Left renal pelvis (tissue), 4 donors: Measurements from ENCODE around the gene KRTAP5-1. TPM values are rescaled to one million over a fixed set of nuclear protein-coding genes. Genes with fewer than 3 reads are reported as not detected.
"Not testable (repeated sequence)": the region's sequence is repeated elsewhere in the genome, so short reads cannot be mapped to it uniquely, and the experiment has no call there.

ENCODE experiments used
- DNase-seq, 4 donors: peaks; one replicate each; pipeline ENCODE4 v3.0.0-alpha.2; 2013; ENCODE audit warnings: low read depth in 4 of 4, low spot score in 3 of 4
- polyA plus RNA-seq, 4 donors: library from polyadenylated mRNA; unstranded; fragments of 120-200 nt; gene quantifications; one replicate each; pipeline ENCODE4 v1.2.1, GENCODE V29; 2013; ENCODE audit not compliant: insufficient read length in 4 of 4

The KRTAP5-1 gene
- polyA plus RNA-seq, 4 donors: 0.24 to 0.63 TPM; not detected in 2

GRCh38 chr11:1603629-1604028 is 18.5 kb upstream of the KRTAP5-1 start:
- DNase-seq: no peak

GRCh38 chr11:1601663-1602062 is 16.6 kb upstream of the KRTAP5-1 start:
- DNase-seq: not testable (repeated sequence)

GRCh38 chr11:1600626-1601025 is 15.5 kb upstream of the KRTAP5-1 start:
- no peak for DNase-seq

GRCh38 chr11:1598816-1599215 is 13.7 kb upstream of the KRTAP5-1 start:
- DNase-seq: no peak

DNA sequence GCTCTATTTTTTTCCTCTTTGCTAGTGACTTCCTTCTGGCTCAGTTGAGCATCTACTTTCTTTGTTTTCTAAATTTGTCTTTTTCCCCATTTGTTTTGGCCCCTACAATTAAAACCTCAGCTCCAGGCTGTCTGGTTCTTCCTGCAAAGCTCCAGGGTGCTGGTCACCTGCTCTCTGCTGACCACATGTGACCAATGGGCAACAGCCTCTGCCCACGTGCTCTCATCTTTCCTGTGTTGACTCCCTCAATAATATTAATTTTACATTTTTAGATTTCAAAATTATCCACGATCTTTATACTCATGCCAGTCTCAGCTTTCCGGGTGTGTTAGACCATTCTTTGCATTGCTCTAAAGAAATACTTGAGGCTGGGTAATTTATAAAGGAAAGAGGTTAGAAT is 13.3 kb upstream of the KRTAP5-1 start:
- DNase-seq: not testable (repeated sequence)

DNA sequence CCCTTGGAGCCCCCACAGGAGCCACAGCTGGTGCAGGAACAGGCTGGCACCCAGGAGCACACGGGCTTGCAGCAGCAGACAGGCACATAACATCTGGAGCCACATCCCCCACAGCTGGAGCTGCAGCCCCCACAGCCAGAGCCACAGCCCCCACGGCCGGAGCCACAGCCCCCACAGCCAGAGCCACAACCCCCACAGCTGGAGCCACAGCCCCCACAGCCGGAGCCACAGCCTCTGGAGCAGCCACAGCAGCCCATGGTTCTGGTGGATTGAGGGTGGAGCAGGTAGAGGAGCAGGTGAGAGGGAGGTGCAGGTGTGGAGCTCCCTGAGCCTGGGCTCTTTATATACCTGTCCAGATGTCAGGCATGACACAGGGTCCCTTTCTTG is 12.9 kb upstream of the KRTAP5-1 start, which contains the start of gene KRTAP5-2:
Gene KRTAP5-2, minus strand, starts transcription at position 301 of the 387 bp plus-strand sequence. Its CDS starts 44 bp downstream, at position 257.
- DNase-seq: no peak

- DNase-seq: no peak
Observed at GRCh38 chr11:1597331-1597993, 12.4 kb upstream of the KRTAP5-1 start.

GRCh38 chr11:1596576-1597121 is 11.6 kb upstream of the KRTAP5-1 start:
- not testable (repeated sequence) for DNase-seq

- DNase-seq: not testable (repeated sequence)
Observed at GRCh38 chr11:1595994-1596575, 11.0 kb upstream of the KRTAP5-1 start.

- no peak for DNase-seq
Observed at GRCh38 chr11:1592628-1593027, 7.5 kb upstream of the KRTAP5-1 start.

DNA sequence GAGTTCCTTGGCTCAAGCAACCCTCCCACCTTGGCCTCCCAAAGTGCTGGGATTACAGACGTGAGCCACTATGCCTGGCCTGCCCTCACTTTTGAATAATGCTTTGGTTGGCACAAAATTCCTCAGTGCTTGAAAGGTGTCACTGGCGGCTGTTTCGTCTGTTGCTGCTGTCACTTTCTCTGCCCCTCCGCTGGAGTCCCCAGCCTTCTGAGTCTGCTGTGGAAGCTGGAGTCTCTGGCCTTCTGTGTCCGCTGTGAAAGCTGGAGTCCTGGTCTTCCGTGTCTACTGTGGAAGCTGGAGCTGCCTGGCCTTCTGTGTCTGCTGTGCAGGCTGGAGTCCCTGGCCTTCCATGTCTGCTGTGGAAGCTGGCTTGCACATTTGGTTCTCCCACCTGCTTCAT is 4.9 kb upstream of the KRTAP5-1 start:
- DNase-seq: no peak

GRCh38 chr11:1589191-1589963 is 4.3 kb upstream of the KRTAP5-1 start:
- not testable (repeated sequence) for DNase-seq

DNA sequence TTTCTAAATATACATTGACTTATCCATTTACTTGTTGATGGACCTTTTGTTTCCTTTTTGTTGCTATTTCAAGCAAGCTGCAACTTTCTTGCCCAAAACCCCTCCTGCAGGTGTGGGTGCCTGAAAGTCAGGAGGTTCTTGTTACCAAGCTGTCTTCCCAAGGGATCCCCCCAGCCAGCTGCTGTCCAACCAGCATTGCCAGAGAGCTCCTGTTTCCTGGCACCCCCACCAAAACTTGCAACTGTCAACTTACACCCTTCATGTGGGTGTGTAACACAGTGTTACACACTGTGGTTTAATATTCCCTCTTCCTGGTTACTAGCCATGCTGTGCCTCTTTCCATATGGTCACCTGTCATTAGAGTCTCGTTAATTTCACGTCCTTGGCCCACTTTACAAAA is 1.6 kb upstream of the KRTAP5-1 start:
- DNase-seq: no peak

GRCh38 chr11:1582909-1583308 is 2.2 kb downstream of the KRTAP5-1 start:
- DNase-seq: not testable (repeated sequence)

GRCh38 chr11:1581976-1582375 is 3.1 kb downstream of the KRTAP5-1 start:
- no peak for DNase-seq

DNA sequence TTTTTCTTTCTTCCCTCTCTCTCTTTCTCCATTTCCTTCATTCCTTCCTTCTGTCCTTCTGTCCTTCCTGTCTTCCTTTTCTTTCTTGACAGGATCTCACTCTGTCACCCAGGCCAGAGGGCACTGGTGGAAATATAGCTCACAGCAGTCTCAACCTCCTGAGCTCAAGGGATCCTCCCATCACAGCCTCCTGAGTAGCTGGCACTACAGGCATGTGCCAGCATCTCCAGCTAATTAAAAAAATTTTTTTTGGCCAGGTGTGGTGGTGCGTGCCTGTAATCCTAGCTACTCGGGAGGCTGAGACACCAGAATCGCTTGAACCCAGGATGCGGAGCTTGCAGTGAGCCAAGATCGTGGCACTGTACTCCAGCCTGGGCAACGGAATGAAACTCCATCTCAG is 8.3 kb downstream of the KRTAP5-1 start:
- no peak for DNase-seq

- DNase-seq: not testable (repeated sequence)
Observed at GRCh38 chr11:1575756-1576155, 9.3 kb downstream of the KRTAP5-1 start.

- no peak for DNase-seq
Observed at GRCh38 chr11:1574933-1575242, 10.2 kb downstream of the KRTAP5-1 start.

DNA sequence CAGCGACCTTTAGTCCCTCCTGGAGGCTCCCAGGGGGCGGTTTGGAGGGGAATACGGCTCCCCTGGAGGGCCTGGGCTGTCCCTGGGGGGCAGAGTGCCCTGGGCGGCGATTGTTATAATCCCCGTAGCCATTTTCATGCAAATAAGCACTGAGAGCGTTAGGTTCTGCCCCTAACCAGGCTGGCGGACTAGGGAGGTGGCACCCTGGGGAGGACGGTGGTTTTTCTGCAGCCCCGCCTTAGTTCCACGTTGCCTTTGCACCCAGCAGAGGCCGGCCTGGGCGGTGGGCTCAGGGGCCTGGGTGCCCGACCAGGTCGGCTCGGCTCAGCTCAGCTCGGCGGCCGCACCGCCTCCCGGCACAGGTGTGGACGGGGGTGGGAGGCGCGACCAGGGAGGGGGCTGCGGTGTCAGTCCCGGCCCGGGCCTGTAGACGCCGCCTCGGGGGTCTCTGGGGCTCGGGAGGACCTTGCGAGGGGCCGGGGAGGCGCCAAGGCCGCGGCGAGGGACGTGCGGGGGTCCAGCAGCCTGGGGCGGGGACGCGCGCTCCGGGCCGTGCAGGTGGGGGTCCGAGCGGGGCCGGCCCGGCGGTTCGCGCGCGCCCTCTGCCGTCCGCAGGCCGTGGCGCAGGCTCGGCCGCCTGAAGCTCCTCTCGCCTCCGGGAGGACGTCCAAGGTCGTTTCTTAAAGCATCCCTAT is 10.7 kb downstream of the KRTAP5-1 start:
- DNase-seq: no peak

- no peak for DNase-seq
Observed at GRCh38 chr11:1573903-1574237, 11.2 kb downstream of the KRTAP5-1 start.
